Adrenal gland (tissue), 12 donors: ENCODE measurements around the gene RALGAPB. TPM values are rescaled to one million over a fixed set of nuclear protein-coding genes. Genes with fewer than 3 reads are reported as not detected.

Source experiments
- DNase-seq, 7 donors: peaks; one replicate each; pipeline ENCODE4 v3.0.0-alpha.2; 2019 to 2020
- H3K27ac ChIP-seq, 5 donors: fragments of 200-600 bp; sonication (generic) in 4 of 5; 1 replicate in 3 of 5; 2 replicates in 2 of 5; pipeline versions ENCODE4 v1.5.1 to v1.8.0; 2016 to 2020; ENCODE audit warnings: mild to moderate bottlenecking in 1 of 5
- H3K27me3 ChIP-seq: fragments of 200-600 bp; 2 replicates; pipeline ENCODE4 v1.8.0; 2021
- H3K36me3 ChIP-seq, 2 donors: fragments of 200-600 bp; replicated peaks in 1 of 2; 1 replicate in 1 of 2; 2 replicates in 1 of 2; pipeline versions ENCODE4 v1.5.1 to v1.8.0; 2018 to 2022
- H3K4me1 ChIP-seq, 2 donors: fragments of 200-600 bp; replicated peaks in 1 of 2; 1 replicate in 1 of 2; 2 replicates in 1 of 2; pipeline versions ENCODE4 v1.5.1 to v1.8.0; 2018 to 2021
- H3K4me3 ChIP-seq, 4 donors: fragments of 200-600 bp; sonication (generic) in 3 of 4; one replicate each; pipeline ENCODE4 v1.5.1; 2016 to 2018
- H3K9me3 ChIP-seq, 3 donors: fragments of 200-600 bp; sonication (generic) in 1 of 3; replicated peaks in 1 of 3; 1 replicate in 2 of 3; 2 replicates in 1 of 3; pipeline versions ENCODE4 v1.5.1 to v1.8.0; 2016 to 2021
- POLR2A ChIP-seq, 2 donors: fragments of 450-650 bp; IDR thresholded peaks; one replicate each; pipeline ENCODE4 v1.6.1; 2017; ENCODE audit warnings: antibody characterized with exemption in 2 of 2, mild to moderate bottlenecking in 2 of 2, moderate library complexity in 1 of 2
- WGBS, 4 donors: extraction: QIAGEN DNeasy Blood & Tissue Kit in 2 of 4; methylation state at CpG; one replicate each; pipeline versions ENCODE4 v1.1.5 to v1.1.7; 2013 to 2017; 5-methylcytosine and 5-hydroxymethylcytosine counted together
- intact Hi-C, 2 donors: fragments of 100-400 bp; cut with DNase I; formaldehyde crosslinking; loops; one replicate each; pipeline versions ENCODE4 v1.14.1 to v1.15.0; 2022 to 2023
- polyA plus RNA-seq, 3 donors: library from polyadenylated mRNA; stranded (reverse); fragments of 200-250 nt in 2 of 3; fragments of 350-450 nt in 1 of 3; fragmentation: Illumina TruSeq in 1 of 3; extraction: RNeasy Lipid Tissue Mini Kit (QIAGEN cat#74804) in 1 of 3; gene quantifications; one replicate each; pipeline ENCODE4 v1.2.3, GENCODE V29; 2013 to 2014
- total RNA-seq, 9 donors: library from RNA; depleted of rRNA in 4 of 9; stranded (reverse); fragments of >200 nt in 4 of 9; fragments of 120-200 nt in 1 of 9; fragmentation: NEBNext Ultra II Directional in 1 of 9; extraction: Animal tissue kit (Norgen Biotek cat#: 25700) in 1 of 9; gene quantifications; one replicate each; pipeline versions ENCODE4 v1.1.0 to v1.2.4, GENCODE V29; 2013 to 2023
- TF ChIP-seq, protein P1 (sequence below), 6 experiments: fragments of 450-650 bp in 4 of 6; fragments of 200-600 bp in 2 of 6; sonication (generic) in 1 of 6; IDR thresholded peaks; 1 replicate in 5 of 6; 2 replicates in 1 of 6; pipeline versions ENCODE4 v1.5.1 to v1.8.0; 2016 to 2021; ENCODE audit warnings: antibody characterized with exemption in 6 of 6, mild to moderate bottlenecking in 2 of 6, moderate library complexity in 1 of 6
- donor health status: healthy with polysubstance abuse.
- donor health status: Bipolar disorder and iron deficiency.
- donor health status: DM: yes; HTN: yes; CAD: no.
- donor health status: DM: no; HTN: no; CAD: no.
- donor health status: DM: no; HTN: no; CAD: no.
- donor health status: DM: yes; HTN: yes; CAD: no.

RALGAPB gene
- total and polyA plus RNA-seq, 12 donors: 11.7 to 44.7 (median 31.7) TPM

- no peaks in the 10 kb centered on the region for H3K36me3 ChIP-seq
- H3K27ac ChIP-seq: no peak overlapping the region
- H3K4me1 ChIP-seq: peaks cover 5 to 25% of the 10 kb centered on the region in 2 donors
- H3K27me3 ChIP-seq: no peaks in the 10 kb centered on the region
- no peaks in the 10 kb centered on the region for H3K9me3 ChIP-seq
- intact Hi-C loops: no loop called here
- no peak for DNase-seq
- TF ChIP-seq, protein P1, sequence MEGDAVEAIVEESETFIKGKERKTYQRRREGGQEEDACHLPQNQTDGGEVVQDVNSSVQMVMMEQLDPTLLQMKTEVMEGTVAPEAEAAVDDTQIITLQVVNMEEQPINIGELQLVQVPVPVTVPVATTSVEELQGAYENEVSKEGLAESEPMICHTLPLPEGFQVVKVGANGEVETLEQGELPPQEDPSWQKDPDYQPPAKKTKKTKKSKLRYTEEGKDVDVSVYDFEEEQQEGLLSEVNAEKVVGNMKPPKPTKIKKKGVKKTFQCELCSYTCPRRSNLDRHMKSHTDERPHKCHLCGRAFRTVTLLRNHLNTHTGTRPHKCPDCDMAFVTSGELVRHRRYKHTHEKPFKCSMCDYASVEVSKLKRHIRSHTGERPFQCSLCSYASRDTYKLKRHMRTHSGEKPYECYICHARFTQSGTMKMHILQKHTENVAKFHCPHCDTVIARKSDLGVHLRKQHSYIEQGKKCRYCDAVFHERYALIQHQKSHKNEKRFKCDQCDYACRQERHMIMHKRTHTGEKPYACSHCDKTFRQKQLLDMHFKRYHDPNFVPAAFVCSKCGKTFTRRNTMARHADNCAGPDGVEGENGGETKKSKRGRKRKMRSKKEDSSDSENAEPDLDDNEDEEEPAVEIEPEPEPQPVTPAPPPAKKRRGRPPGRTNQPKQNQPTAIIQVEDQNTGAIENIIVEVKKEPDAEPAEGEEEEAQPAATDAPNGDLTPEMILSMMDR (IDR thresholded peaks at IDR 0.05): no peak
- no peak for TF ChIP-seq POLR2A (IDR thresholded peaks at IDR 0.05)
- H3K4me3 ChIP-seq: no peak overlapping the region
- WGBS, 4 donors: 92 to 99% (median 94%) methylated on average over 8 of the region's 8 CpGs
Measured at GRCh38 chr20:38477747-38478146, 5.1 kb downstream of the RALGAPB start.

DNA sequence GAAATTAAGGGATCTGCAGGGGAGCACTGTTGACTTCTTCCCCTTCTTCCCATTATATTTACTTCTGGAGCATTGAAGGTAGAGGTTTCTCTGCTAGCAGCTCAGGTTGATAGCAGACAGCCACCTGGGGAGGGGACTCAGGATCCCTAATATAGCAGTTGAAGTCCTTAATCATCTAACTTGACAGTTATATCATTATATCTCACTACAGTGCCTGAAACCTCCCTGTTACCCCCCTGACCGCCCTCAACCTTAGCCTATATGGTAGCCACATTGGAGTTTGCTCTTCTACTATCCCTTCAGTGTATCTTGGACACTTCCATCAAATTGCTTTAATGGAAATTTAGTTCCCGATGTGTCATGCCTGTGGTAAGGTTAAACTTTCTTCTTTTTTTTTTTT lies 7.0 kb downstream of the RALGAPB start:
- H3K27me3 ChIP-seq: no peaks in the 10 kb centered on the region
- no peak for DNase-seq
- TF ChIP-seq, protein P1 (IDR thresholded peaks at IDR 0.05): no peak
- TF ChIP-seq POLR2A (IDR thresholded peaks at IDR 0.05): no peak
- H3K9me3 ChIP-seq: no peaks in the 10 kb centered on the region
- peaks cover 0 to 11% of the 10 kb centered on the region in 2 donors for H3K4me1 ChIP-seq
- no peaks in the 10 kb centered on the region for H3K36me3 ChIP-seq
- intact Hi-C loops: no loop called here
- WGBS, 4 donors: 91 to 94% (median 92%) methylated on average over 2 of the region's 2 CpGs
- H3K27ac ChIP-seq: no peak overlapping the region
- H3K4me3 ChIP-seq: no peak overlapping the region

DNA sequence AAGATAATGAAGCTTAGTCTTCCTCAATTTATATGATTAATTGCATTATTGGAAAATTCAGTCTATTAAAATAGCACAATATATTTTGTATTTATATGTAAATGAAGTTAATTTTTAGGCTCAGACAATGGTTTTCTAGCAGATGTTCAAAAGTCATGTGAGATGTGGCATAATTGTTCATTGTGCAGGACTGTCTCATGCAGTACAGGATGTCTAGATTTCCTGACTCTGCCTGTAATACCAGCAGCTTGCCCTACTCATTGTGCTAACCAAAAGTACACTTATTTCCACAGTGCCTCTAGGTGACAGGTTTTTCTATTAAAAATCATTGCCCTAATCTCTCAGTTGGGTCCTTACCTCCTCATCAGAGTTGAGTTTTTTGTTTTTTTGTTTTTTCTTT lies 12.4 kb downstream of the RALGAPB start:
- DNase-seq: no peak
- Histone ChIP-seq H3K36me3 (no peaks in the 10 kb centered on the region), H3K27me3 (no peaks in the 10 kb centered on the region), H3K4me1 (peaks cover 7% of the 10 kb centered on the region in 2 donors), H3K27ac (no peak overlapping the region), H3K9me3 (no peaks in the 10 kb centered on the region), H3K4me3 (no peak overlapping the region)
- no peak for TF ChIP-seq POLR2A (IDR thresholded peaks at IDR 0.05)
- TF ChIP-seq, protein P1 (IDR thresholded peaks at IDR 0.05): no peak
- intact Hi-C loops: no loop called here

- Histone ChIP-seq H3K27ac (no peak overlapping the region), H3K9me3 (no peaks in the 10 kb centered on the region), H3K4me3 (no peak overlapping the region), H3K36me3 (peaks cover 0 to 14% of the 10 kb centered on the region in 2 donors), H3K27me3 (no peaks in the 10 kb centered on the region), H3K4me1 (peaks cover 7% of the 10 kb centered on the region in 2 donors)
- intact Hi-C loops: no loop called here
- no peak for DNase-seq
- 91 to 100% (median 97%) methylated on average over 3 of the region's 3 CpGs for WGBS, 4 donors
- TF ChIP-seq POLR2A (IDR thresholded peaks at IDR 0.05): no peak
- TF ChIP-seq, protein P1 (IDR thresholded peaks at IDR 0.05): no peak
Measured at GRCh38 chr20:38489181-38489580, 16.5 kb downstream of the RALGAPB start.
